AG10803 (cell line): Measurements from ENCODE around the gene MAOA.
"Not testable (repeated sequence)": the region's sequence is repeated elsewhere in the genome, so short reads cannot be mapped to it uniquely, and the experiment has no call there.

Source experiments
- DNase-seq: peaks from one replicate; pipeline ENCODE4 v3.0.0; 2010; ENCODE audit warnings: low read depth
- H3K4me3 ChIP-seq: 2 replicates; pipeline ENCODE4 v1.5.1; 2011; ENCODE audit warnings: mild to moderate bottlenecking, low read length, control low read depth
- TF ChIP-seq, protein P1 (sequence below): conservative IDR thresholded peaks from 2 replicates; pipeline ENCODE4 v1.5.1; 2011; ENCODE audit warnings: mild to moderate bottlenecking, low read length, control low read depth, inconsistent platforms

MAOA gene

DNA sequence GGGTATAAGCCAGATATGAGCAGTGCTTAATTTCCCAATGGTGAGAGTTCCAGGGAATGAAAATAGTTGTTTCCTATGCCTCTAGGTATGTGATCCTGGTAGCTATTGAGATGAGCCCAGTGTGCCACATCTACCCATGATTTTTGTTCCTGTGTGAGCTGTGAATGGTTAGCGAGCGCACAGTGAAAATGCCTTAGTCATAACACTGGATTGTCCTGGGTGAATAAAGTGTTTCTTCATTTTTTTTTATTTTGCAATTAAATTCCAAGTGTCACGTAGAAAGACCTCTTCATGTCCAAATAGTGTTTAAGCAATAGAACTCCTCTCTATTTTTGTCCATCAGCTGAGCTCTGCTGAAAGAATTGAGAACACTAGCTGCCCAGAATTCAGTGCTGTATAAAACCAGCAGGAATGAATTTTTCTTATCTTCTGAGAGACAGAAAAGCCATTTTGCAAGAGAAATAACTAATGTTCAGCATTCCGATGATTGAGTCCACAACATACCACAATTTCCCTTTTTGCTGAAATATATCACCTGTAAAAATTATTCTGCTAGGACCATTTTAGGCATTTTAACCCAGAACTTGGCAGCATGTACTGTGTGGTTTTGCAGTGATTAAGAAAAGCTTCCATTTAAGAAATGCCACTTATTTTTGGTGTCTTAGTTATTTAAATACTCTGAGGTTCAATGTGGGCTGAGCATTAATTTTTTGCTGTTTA is 5.6 kb downstream of the MAOA start:
- TF ChIP-seq, protein P1, sequence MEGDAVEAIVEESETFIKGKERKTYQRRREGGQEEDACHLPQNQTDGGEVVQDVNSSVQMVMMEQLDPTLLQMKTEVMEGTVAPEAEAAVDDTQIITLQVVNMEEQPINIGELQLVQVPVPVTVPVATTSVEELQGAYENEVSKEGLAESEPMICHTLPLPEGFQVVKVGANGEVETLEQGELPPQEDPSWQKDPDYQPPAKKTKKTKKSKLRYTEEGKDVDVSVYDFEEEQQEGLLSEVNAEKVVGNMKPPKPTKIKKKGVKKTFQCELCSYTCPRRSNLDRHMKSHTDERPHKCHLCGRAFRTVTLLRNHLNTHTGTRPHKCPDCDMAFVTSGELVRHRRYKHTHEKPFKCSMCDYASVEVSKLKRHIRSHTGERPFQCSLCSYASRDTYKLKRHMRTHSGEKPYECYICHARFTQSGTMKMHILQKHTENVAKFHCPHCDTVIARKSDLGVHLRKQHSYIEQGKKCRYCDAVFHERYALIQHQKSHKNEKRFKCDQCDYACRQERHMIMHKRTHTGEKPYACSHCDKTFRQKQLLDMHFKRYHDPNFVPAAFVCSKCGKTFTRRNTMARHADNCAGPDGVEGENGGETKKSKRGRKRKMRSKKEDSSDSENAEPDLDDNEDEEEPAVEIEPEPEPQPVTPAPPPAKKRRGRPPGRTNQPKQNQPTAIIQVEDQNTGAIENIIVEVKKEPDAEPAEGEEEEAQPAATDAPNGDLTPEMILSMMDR, result no peak
- peak; percentile 46 for DNase-seq
- no peak overlapping the region for H3K4me3 ChIP-seq

DNA sequence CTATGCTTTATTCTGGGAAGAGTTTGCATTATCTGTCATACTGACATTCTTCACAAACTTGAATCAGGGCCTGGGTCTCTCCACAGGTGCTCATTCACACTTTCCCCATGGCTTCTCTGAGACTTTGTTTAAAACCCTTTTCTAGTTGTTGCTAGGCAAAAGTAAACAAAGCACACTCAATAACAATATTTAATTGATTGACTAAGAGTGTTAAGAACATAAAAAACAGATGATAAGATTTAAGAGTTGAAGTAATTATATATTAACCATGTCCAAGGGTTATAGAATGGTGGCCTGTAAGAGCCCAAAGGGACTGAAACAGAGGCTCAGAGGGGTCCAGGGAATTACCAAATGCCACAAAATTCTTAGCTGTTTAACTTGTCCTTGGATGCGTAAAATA is 7.1 kb downstream of the MAOA start:
- H3K4me3 ChIP-seq, result no peak overlapping the region
- DNase-seq, result no peak
- TF ChIP-seq, protein P1, result no peak

DNA sequence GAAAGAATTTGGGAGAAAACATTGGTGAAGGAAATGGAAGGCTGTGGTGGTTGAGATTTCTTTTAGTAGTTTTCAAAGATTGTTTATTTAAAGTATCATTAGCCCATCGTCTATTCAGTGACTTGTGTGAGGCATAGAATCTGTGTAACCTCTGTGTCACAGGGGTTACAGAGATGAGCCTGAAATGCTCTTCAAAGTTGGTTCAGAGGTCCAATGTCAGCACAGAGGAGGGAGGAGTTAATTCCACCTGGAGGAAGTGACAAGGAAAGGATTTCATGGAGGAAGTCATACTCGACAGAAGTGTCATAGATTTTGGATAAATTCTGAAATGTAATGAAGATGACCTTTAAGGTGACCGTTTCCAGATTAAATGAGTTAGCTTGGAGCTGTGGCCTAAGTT is 8.2 kb downstream of the MAOA start:
- no peak overlapping the region for H3K4me3 ChIP-seq
- no peak for DNase-seq
- TF ChIP-seq, protein P1, result no peak

DNA sequence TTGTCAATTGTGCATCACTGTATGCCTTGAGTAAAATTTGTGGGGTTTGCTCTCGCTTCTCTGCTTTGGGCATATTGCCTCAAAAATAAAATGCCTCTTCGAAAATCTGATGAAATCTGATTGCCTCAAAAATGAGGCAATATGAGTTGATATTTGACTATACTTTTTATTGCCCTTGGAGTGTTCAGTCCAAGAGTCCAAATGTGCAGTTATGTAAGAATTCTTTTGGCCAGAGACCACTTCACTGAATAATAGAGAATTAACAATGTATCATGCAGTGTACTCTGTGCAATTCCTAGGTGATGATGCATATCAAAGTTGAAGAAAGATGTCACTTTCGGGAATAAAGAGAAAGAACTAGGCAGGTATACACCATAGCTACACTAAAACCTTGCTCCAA is 8.6 kb downstream of the MAOA start:
- TF ChIP-seq, protein P1, result no peak
- H3K4me3 ChIP-seq, result no peak overlapping the region
- no peak for DNase-seq

DNA sequence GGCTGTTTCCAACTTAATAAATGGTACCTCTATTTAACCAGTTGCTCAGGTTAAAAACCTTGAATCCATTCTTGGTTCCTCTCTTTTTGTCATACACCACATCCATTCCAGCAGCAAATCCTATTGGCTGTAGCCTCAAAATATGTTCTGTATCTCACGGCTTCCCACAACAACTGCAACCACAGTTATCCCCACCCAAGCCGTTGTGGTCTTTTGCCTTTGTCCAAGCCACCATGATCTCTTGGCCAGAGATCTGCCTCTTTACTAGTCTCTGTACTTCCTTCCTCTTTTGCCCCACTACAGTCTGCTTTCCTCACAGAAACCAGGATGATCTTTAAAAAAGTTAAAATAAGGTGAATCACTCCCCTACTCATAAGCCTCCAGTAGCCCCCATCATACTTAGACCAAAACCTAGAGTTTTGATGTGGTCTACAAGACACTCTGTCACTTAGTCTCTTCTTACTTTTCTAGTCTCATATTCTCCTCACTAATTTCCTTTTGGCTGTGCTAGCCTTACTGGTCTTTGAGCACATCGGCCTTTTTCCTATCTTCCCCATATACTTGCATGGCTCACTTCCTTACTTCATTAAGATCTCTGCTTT is 10.3 kb downstream of the MAOA start:
- TF ChIP-seq, protein P1, result no peak
- DNase-seq, result no peak
- H3K4me3 ChIP-seq, result no peak overlapping the region

DNA sequence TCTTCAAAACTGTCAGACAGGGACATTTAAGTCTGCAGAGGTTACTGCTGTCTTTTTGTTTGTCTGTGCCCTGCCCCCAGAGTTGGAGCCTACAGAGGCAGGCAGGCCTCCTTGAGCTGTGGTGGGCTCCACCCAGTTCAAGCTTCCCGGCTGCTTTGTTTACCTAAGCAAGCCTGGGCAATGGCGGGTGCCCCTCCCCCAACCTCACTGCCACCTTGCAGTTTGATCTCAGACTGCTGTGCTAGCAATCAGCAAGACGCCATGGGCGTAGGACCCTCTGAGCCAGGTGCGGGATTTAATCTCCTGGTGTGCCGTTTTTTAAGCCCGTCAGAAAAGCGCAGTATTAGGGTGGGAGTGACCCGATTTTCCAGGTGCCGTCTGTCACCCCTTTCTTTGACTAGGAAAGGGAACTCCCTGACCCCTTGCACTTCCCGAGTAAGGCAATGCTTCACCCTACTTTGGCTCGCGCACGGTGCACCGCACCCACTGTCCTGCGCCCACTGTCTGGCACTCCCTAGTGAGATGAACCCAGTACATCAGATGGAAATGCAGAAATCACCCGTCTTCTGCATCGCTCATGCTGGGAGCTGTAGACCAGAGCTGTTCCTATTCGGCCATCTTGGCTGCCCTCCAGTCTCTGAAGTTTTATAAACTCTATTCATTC is 20.0 kb downstream of the MAOA start:
- not testable (repeated sequence) for DNase-seq, H3K4me3 ChIP-seq

DNA sequence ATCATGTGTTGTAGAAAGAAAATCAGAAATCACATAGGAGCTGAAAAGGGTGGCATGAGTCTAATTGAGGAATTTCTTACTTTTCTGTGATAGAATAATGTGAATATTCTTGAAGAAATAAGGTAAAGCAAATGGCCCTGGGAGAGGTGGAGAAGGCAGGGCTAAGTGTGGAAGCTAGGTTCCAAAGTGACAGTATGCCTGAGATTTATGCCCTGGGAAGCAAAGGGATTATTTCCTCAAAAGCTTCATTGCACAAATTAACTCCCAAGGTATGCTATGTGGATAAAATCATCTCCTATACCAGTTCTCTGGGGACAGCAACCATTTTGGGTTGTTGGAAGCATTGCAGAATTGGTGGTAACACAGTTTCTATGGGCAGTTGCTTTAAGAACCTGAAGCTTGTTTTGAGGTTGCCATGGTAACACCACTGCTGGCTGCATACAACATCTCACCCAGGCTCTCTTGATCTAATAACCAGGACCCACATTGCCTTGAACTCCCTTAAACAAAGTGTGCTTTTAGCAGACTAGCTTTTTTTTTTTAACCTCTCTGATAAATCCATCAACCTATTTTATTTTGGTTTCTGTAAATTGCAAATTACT is 21.0 kb downstream of the MAOA start:
- TF ChIP-seq, protein P1, result no peak
- H3K4me3 ChIP-seq, result no peak overlapping the region
- no peak for DNase-seq
